Midbrain (tissue), 1 donor: ENCODE data around the gene PHEX.

ENCODE experiments used
- DNase-seq: peaks from one replicate; lab custom pipeline; 2025; lab: John Stamatoyannopoulos, UW

The PHEX gene

DNA sequence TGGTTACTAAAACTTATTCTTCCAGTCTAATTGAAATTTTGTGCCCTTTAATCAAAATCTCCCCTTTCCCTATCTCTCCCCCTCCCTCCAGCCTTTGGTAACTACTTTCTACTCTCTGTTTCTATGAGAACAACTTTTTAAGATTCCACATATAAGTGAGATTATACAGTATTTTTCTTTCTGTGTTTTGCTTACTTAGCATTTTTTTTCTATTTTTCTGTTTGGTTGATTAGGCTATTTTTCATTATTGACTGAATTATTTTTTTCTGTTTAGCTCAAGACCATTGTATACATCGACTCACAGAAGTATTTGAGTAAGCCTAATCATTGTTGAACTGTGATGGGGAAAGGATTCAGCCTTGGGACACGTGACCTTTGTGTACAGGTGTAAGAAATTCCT is 116.4 kb downstream of the PHEX start:
- DNase-seq: no peak

DNA sequence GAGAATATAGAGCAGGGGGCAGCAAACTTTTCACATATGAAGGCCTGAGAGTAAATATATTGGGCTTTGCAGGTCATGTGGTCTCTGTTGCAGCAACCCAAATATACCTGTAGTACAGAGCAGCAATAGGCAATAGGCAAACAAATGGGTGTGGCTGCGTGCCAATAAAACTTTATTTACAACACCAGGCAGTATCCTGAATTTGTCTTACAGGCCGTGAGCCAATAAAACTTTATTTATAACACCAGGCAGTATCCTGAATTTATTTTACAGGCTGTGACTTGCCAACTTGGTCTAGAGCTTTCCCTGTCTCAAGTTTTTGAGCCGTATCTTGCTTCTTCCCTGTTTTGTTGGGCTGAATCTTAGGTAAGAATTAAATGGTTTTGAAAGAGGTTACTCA is 118.2 kb downstream of the PHEX start:
- DNase-seq: no peak

DNA sequence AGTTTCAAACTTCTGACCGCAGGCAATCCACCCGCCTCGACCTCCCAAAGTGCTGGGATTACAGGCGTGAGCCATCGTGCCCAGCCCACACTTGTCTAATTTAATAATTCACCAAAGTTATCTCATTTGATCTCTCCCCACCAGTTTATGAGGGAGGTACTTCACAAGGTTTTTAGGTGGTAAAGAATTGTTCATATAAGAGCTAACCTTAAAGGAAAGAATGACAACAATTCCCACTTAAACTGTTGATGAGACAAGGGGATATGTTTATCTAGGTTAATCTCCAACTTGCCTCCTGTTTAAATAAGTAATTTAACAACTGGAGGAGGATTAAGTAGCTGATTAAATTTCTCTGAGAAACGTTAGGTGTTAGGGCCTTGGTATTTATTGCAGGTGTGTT is 123.0 kb downstream of the PHEX start:
- DNase-seq: no peak

DNA sequence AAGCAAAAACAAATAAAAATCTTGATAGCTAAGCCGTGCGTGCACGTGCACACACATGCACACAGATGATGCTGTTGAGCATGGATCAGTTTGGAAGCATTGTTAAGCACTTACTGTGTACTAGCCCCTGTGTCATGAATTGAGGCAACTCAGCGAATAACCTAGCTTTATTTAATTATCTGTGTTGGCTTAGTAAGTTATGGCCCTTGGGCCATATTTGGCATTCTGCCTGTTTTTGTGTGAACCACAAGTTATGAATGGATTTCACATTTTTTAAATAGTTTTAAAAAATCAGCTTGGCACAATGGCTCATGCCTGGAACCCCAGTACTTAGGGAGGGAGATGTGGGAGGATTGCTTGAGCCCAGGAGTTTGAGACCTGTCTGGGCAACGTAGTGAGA is 126.9 kb downstream of the PHEX start:
- no peak for DNase-seq

DNA sequence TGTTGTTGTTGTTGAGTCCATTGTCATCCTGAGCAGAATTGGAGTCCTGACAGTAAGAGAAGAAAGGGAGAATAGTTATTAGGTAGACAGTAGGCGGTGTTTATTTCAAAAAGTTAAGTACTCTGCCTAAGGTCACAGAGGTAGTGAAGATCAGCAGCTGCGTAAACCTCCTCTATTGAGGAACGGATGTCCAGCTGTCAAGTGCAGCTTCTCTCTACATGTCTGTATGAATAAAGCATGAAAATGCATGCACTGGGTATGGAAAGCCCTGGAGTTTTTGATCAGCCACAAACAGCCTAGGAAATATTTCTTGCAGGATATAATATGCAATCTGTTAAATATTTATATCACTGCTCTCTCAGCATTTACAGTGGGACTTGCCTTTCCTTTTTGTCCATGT is 131.2 kb downstream of the PHEX start:
- no peak for DNase-seq

DNA sequence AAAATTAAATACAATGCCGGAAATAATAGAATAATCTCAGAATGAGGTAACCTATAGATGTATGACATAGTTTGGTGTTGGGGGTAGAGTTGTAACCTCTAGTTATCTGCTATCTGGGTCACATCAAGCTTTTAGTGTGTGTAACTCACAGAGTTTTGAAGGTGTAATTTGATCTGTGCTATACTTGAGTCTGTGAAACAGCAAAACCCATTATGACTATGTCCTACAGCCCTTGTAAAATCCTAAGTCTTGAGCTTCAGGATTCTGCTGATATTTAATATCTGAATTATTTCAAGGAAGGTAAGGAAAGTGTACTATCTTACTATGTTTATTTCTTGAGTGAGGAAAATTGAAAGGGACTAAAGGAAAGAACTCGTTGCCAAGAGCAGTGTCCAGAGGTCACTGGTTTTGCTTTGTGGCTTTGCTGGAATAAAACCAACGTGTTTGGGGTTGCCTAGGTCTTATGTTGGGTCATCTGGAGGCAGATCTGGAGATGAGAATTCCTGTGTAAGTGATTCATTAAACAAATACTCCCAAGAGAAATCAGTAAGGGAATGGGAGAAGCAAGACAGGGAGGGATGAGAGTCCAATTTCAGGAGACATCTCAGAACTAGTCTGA is 132.8 kb downstream of the PHEX start:
- no peak for DNase-seq

DNA sequence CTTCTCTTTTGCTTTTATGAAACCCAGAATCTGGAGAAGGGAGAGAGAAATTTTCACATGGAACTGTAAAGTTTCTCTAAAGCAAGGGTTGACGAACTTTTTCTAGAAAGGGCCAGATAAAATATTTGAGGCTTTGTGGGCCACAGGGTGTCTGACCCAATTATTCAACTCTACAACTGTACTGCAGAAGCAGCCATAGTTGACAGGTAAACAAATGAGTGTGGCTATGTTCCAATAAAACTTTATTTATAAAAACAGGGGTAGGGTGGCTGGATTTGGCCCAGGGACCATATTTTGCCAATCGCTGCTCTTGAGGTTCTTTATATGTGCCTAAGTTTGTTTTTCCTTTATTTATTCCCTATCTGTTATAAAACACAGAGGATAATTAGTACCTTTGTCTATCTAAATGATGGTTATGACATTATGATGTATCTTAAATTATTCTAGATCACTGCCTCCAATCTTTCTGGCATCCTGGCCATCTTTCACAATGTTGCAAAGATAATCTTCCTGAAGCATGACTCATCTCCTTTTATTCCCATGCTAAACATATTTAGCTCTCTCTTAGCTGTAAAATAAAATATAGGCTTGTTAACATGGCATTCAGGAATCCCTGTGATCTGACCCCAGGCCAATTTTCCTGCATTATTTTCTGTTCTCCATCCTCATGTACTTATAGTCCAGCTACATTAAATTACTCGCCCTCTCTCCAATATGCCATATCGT is 133.8 kb downstream of the PHEX start:
- DNase-seq: no peak

DNA sequence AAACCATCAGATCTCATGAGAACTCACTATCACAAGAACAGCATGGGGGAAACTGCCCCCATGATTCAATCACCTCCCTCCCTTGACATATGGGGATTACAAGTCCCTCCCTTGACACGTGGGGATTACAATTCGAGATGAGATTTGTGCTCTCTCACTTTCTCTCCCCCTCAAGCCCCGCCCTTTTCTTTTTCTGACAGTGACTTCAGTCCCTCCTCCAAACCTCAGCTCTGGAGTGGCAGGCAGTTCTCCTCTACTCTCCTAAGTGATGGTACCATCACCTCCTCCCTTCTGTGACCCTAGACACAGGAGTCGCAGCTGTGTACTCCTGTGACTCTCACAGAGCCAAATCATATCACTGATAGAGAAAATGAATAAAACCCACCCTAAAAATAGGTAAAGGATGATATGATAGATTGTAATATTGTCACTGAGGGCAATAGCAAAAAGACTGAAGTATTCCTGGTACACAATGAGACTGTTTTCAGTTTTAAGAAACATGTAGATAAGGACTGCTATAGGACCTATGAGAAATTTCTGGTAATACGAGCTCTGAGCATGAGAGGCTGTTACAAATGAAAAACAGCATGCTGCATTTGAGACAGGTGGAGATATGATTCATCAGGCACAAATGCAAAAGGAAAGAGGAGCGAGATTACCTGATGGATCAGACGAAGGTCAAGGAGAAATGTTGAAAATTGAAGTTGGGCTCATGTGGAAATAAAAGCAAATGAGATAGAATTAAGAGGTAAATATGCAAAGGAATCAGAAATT is 139.3 kb downstream of the PHEX start:
- DNase-seq: no peak

DNA sequence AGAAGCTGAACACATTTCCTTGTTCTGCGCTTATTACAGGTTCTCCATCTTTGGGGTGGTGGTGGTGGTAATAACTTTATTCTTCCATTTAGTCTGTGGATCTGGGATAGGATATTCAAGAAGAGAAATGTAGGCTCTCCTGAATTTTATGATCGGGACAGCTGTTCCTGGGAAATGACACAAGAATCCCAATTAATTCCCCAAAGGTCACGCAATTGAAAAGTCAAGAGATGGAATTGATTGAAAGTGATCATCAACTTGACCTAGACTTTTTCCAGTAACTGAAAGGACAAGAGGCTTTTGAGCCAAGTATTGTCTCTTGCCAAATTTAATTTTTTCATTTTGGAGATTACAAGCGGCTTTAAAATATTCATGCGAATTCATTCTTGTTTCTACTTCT is 141.8 kb downstream of the PHEX start:
- no peak for DNase-seq

DNA sequence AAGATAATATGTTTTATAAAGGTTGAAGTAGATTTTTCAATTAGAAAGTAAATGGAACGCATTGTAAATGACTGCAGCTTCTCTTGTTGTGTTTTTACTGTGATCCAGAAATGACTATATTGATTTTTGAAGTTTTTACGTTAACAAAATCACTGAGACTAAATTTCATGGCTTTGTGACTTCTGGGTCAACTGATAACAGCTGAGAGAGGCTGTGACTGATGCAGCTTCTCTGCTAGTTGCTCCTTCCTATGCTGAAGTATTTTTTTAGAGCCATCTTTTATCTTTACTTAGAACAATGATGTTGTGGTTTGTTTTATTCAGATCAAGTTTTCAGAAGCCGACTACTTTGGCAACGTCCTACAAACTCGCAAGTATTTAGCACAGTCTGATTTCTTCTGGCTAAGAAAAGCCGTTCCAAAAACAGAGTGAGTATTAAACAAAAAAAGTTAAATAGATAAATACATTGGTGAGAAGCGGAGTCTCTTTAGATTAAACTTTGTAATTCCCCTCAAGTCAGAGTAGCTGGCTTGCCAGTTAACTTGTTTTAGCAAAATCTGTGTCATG is 145.9 kb downstream of the PHEX start:
- DNase-seq: no peak

DNA sequence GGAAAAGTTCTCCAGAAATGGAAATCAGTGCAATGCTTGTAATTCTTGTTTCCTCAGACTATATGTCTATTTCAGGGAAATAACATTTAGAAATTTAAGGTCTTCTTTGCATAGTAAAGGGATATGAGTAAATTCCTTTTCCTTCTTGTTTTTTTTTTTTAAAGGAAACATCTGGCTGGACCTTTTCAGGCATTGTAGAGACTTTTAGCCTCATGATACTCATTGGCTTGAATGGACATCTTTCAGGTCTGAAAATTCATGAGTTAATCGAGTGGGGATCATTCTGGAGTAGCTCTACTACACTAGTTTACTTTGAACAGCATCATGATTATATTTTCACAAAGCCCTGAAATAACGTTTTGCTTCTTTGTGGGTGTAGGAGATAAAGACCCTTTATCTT is 152.0 kb downstream of the PHEX start:
- no peak for DNase-seq

DNA sequence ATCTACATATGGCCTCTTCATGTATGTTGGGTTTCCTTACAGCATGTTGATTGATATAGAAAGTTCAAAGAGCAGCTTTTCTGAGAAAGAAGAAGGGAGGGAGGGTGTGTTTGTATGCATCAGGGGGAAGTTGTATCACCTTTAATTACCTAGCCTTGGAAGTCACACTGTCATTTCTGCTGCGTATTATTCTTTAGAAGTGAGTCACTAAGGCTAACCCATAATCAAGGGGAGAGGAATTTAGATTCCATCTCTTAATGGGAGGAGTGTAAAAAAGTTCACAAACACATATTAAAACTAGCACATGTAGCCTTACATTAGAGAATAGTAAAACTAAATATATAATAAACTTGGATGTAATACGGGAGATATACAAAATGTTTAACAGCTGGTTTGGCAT is 154.0 kb downstream of the PHEX start:
- DNase-seq: no peak

DNA sequence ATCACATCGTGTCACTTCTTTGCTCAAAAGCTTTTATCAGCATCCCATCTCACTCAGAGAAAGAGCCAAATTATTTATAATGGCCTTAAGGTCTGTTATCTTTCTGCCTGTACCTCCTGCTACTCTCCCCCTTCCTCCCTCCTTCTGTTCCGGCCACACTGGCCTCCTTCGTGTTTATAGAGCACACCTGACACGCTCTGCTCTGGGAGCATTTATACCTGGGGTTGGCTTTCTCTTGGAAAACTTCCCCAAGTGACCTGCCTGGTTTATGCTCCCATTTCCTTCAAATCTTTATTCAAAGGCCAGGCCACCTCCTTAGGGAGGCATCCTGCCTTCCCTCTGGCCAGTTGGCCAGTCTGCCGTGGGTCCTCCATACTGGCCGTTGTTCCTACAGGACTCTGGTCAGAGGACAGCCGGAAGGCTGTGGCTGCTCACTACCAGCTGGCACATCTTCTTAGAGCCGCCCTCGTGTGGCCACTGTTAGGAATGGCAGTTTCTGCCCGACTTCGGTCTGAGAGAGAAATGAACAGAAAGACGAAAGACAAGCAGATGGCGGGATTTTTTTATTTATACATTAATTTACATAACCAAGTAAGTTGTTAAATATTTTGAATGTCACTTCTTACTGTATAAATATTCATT is 160.4 kb downstream of the PHEX start:
- peak; percentile 55 for DNase-seq

DNA sequence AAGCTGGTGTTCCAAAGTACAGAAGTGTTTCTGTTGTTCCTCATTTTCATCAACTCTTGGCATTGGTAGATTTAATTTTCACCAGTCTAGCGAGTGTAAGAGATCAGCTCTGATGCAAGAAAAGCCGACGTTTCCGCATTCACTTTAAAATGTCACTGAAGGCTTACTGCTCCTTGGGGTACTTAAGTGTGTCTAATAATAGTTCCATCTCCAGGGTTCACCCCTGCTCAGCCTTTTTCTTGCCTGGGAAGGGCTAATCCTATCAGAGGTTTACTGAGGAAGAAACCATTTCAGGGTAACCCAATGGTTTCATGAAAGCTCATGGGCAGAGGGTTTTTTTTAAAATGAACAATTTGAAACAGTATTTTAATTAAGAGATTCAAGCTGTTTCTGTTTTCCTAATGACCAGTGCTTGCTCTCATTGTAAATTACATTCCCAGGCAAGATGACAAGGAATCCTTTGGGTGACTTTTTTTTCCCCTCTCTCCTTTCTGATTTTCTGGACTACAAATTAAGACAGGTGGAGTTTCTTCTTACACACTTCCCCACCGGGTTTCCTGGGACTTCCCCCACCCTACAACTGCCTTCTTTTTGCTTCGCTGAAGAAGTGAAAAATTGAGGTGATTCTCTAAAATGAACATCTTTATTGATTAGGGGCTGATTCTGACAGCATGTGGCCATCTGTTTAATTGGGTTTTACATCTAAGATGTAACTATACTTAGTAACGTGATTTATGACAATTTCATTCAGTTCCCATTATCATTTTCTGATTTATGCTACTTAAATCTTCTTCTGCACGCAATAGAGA is 161.9 kb downstream of the PHEX start:
- no peak for DNase-seq

DNA sequence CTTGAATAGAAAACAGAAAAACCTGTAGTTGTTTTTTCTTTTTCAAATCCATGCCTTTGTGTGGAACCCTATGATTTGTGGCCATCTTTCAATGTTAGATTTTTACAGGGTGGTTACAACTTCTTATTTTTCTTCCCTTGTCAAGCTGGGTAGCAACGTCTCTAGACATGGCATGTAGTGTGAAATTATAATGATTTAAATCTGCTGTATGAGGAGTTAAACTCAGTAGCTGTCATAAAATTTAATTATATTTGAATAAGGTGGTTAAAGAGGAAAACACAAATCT is 162.5 kb downstream of the PHEX start:
- no peak for DNase-seq

DNA sequence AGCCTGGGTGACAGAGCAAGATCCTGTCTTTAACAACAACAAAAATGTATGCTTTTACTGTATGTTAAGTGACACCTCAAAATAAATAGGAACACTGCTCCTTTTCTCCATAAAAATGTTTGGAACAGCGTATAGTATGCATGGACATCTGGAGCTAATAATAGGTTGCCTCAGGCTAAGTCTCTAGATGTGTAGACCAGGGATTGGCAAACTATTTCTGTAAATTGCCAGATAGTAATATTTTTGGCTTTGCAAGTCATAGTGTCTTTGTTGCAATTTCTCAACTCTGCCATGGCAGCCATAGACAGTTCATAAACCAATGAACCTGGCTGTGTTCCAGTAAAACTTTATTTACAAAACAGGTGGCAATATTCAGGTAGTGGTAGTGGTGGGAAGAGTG is 164.0 kb downstream of the PHEX start:
- DNase-seq: no peak

DNA sequence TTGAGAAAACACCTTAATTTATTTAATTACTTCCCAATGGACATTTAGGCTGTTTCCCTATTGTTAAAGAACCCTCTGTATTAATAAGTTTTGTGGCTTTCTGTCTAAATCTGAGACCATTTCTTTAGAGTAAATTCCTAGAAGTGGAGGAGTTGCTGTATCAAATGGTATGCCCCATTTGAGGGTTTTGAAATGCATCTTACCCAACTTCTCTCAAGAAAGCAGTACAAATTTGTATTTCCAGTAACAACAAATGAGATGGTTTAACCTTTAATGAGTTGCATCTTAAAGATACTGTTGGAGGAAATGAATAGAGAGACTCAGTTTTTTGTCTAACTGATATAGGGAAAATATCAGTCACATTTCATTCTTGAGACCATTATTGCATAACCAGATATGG is 170.1 kb downstream of the PHEX start:
- DNase-seq: no peak

DNA sequence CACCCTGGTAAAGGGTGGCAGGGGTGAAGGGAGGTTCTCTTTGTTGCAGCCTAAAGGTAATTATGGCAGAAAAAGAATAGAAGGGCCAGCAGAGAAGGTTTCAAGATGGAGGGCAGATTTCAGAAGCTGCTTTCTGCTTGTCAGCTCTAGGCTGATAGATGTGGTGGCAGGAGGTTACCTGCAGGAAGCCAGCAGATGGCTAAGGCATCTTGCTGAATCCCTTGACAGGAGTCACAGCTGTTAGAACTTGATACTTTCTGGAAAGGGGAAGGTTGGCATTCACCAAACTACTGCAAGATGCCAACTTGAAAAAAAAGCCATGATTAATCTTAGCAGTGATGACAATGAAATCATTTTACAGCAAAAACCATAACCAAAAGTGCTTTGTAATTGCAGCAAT is 171.1 kb downstream of the PHEX start:
- no peak for DNase-seq

DNA sequence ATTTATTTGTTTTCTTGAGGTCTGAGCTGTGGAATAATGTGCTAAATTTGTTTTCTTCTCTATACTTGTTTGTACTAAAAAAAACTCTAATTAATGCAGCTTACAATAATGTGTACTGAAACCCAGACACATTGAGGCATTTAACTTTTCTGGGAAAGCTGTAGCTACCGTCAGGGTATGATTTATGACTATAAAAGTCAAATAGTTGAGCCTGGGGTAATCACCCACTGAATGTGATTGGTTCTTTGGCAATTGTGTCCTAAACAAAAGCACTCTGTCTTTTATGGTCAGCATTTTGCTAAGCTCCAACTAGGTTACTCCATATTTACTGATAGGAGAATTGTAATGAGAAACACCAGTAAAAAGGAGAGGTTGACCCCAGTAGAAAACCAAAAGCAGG is 174.7 kb downstream of the PHEX start:
- DNase-seq: no peak

DNA sequence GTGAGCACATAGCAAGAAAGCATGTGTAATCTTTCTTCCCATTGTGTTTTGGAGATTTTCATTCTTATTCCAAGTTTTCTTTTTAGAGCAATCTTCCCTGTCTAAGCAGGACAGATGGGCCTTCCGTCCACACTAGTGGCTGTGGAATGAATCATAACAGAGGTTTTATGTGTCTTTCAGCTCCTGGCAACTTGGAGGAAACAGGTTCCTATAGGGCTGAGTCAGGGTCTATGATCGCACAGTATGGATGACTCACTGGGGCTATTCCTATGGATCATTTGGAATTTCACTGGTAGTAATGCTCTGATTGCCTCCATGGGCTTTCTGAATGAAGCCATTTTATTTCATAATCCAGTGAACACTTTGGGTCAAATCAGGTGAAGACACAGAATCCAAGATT is 188.8 kb downstream of the PHEX start:
- no peak for DNase-seq

DNA sequence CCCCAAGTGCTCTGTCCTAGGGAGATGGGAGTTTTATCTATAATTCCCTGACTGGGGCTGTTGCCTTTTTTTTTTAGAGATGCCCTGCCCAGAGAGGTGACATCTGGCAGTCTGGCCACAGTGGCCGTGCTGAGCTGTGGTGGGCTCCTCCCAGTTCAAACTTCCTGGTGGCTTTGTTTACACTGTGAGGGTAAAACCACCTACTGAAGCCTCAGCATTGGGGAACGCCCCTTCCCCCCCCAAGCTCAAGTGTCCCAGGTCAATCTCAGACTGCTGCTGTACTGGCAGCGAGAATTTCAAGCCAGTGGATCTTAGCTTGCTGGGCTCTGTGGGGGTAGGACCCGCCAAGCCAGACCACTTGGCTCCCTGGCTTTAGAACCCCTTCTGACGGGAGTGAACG is 202.3 kb downstream of the PHEX start:
- DNase-seq: no peak

DNA sequence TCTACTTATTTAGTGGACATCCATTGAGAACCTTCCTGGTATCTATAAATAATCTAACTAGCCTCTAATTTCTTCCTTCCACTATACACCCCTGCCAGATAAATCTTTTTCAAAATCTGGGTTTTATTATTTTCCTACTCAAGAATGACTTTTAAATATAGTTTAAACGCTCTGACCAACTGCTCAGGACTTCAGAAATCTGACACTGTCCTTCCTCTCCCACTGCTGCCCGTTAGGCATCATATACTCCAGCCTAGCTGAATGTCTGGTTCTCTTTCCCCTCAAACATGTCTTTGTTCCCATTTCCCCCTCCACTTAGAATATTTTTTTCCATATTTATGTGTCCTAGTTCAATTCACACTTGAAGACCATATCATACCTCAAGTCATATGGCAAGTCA is 205.4 kb downstream of the PHEX start:
- DNase-seq: no peak
